Tibial artery (tissue), 4 donors: ENCODE measurements around the gene OSBPL2.

ENCODE experiments used
- DNase-seq, 2 donors: peaks; one replicate each; pipeline ENCODE4 v3.0.0-alpha.2; 2019
- H3K27ac ChIP-seq, 2 donors: fragments of 200-600 bp; sonication (generic) in 1 of 2; 1 replicate in 1 of 2; 2 replicates in 1 of 2; pipeline ENCODE4 v1.5.1; 2018 to 2019; ENCODE audit warnings: mild to moderate bottlenecking in 1 of 2
- H3K27me3 ChIP-seq, 2 donors: fragments of 200-600 bp; sonication (generic) in 1 of 2; one replicate each; pipeline versions ENCODE4 v1.5.1 to v1.6.0; 2016 to 2019
- H3K36me3 ChIP-seq, 3 donors: fragments of 200-600 bp; sonication (generic) in 2 of 3; one replicate each; pipeline ENCODE4 v1.5.1; 2016 to 2019; ENCODE audit warnings: mild to moderate bottlenecking in 2 of 3
- H3K4me1 ChIP-seq, 4 donors: fragments of 200-600 bp; sonication (generic) in 2 of 4; 1 replicate in 3 of 4; 2 replicates in 1 of 4; pipeline ENCODE4 v1.5.1; 2016 to 2019
- H3K4me3 ChIP-seq, 2 donors: fragments of 200-600 bp; sonication (generic) in 1 of 2; 1 replicate in 1 of 2; 2 replicates in 1 of 2; pipeline ENCODE4 v1.5.1; 2018 to 2019; ENCODE audit warnings: mild to moderate bottlenecking in 2 of 2
- H3K9me3 ChIP-seq, 3 donors: fragments of 200-600 bp; sonication (generic) in 1 of 3; one replicate each; pipeline ENCODE4 v1.5.1; 2016 to 2019
- CTCF ChIP-seq, 2 experiments: fragments of 200-600 bp in 1 of 2; fragments of 450-650 bp in 1 of 2; IDR thresholded peaks; one replicate each; pipeline ENCODE4 v1.5.1; 2017 to 2019; ENCODE audit warnings: antibody characterized with exemption in 2 of 2, mild to moderate bottlenecking in 1 of 2, moderate library complexity in 1 of 2
- intact Hi-C: fragments of 100-400 bp; cut with DNase I; formaldehyde crosslinking; loops from one replicate; pipeline ENCODE4 v1.15.0; 2023; ENCODE audit warnings: low total_unique reads

OSBPL2 gene

DNA sequence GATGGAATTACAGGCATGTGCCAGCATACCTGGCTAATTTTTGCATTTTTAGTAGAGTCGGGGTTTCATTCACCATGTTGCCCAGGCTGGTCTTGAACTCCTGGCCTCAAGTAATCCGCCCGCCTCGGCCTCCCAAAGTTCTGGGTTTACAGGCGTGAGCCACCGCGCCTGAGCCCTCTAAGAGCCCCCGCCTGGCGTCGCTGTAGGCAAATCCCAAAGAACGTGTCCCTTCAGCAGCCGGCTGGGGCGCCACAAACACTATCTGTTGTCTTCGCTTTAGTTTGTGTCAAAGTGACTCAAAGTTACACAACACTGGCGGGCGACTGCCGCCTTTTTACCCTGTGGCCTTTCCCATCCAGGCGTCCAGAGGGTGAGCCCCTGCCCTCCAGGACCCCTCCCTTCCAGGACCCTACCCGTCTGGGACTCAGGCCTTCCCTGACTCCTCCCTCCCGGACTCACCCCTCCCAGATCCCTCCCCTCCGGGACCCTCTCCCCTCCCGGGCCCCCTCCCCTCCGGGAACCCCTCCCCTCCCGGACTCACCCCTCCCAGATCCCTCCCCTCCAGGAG is 63.5 kb downstream of the OSBPL2 start:
- no peaks in the 10 kb centered on the region for H3K27me3 ChIP-seq
- peak overlapping the region; percentile 82 to 89 for H3K4me3 ChIP-seq
- peak; percentile 93 to 97 for TF ChIP-seq CTCF (IDR thresholded peaks at IDR 0.05)
- peak overlapping the region; percentile 99 for H3K27ac ChIP-seq
- peak; percentile 95 to 96 for DNase-seq
- no peaks in the 10 kb centered on the region for H3K9me3 ChIP-seq
- peaks cover 11 to 32% (median 22%) of the 10 kb centered on the region in 4 donors for H3K4me1 ChIP-seq
- H3K36me3 ChIP-seq: peaks cover 10 to 52% (median 23%) of the 10 kb centered on the region in 3 donors
- intact Hi-C loops: loop anchor here (2.0 kb wide), 1 partner anchor 75 kb away; no protein-coding TSS in a partner anchor

GRCh38 chr20:62302341-62303061 is 64.2 kb downstream of the OSBPL2 start, which contains the start of gene ADRM1:
ADRM1 (plus strand) TSS chr20:62302997; CDS start chr20:62303569, 572 bp downstream.
- peaks cover 11 to 32% (median 22%) of the 10 kb centered on the region in 4 donors for H3K4me1 ChIP-seq
- H3K4me3 ChIP-seq: peak within 1 kb of the TSS; percentile 82 to 89
- DNase-seq: peak; percentile 94 to 98
- H3K9me3 ChIP-seq: no peaks in the 10 kb centered on the region
- intact Hi-C loops: loop anchor here (2.0 kb wide), 1 partner anchor 74 kb away; no protein-coding TSS in a partner anchor
- H3K27ac ChIP-seq: peak within 1 kb of the TSS; percentile 99
- H3K36me3 ChIP-seq: peaks cover 16 to 52% (median 27%) of the 10 kb centered on the region in 3 donors
- TF ChIP-seq CTCF (IDR thresholded peaks at IDR 0.05): peak; percentile 94 to 98
- H3K27me3 ChIP-seq: no peaks in the 10 kb centered on the region

GRCh38 chr20:62303062-62303339 is 64.7 kb downstream of the OSBPL2 start:
- Histone ChIP-seq H3K36me3 (peaks cover 21 to 53% (median 32%) of the 10 kb centered on the region in 3 donors), H3K27me3 (no peaks in the 10 kb centered on the region), H3K4me1 (peaks cover 11 to 32% (median 22%) of the 10 kb centered on the region in 4 donors), H3K9me3 (no peaks in the 10 kb centered on the region), H3K27ac (peak overlapping the region; percentile 99), H3K4me3 (peak overlapping the region; percentile 82 to 89)
- intact Hi-C loops: loop anchor here (2.0 kb wide), 1 partner anchor 74 kb away; no protein-coding TSS in a partner anchor
- TF ChIP-seq CTCF (IDR thresholded peaks at IDR 0.05): no peak
- no peak for DNase-seq

GRCh38 chr20:62303340-62304226 is 65.3 kb downstream of the OSBPL2 start:
- peak in 1 of 2 donors; percentile 73 for DNase-seq
- no peak for TF ChIP-seq CTCF (IDR thresholded peaks at IDR 0.05)
- Histone ChIP-seq H3K27ac (peak overlapping the region; percentile 99), H3K27me3 (no peaks in the 10 kb centered on the region), H3K36me3 (peaks cover 27 to 53% (median 37%) of the 10 kb centered on the region in 3 donors), H3K4me3 (peak overlapping the region; percentile 82 to 89), H3K9me3 (no peaks in the 10 kb centered on the region), H3K4me1 (peaks cover 11 to 32% (median 22%) of the 10 kb centered on the region in 4 donors)
- intact Hi-C loops: loop anchor here (2.0 kb wide), 1 partner anchor 73 kb away; no protein-coding TSS in a partner anchor
